GOT3 (cell line): ENCODE measurements around the gene SLC19A1.
"Not testable (repeated sequence)": the region's sequence is repeated elsewhere in the genome, so short reads cannot be mapped to it uniquely, and the experiment has no call there.

Experiments used
- DNase-seq: peaks from one replicate; lab custom pipeline; 2025; ENCODE audit warnings: mixed read lengths; lab: John Stamatoyannopoulos, UW

The SLC19A1 gene

DNA sequence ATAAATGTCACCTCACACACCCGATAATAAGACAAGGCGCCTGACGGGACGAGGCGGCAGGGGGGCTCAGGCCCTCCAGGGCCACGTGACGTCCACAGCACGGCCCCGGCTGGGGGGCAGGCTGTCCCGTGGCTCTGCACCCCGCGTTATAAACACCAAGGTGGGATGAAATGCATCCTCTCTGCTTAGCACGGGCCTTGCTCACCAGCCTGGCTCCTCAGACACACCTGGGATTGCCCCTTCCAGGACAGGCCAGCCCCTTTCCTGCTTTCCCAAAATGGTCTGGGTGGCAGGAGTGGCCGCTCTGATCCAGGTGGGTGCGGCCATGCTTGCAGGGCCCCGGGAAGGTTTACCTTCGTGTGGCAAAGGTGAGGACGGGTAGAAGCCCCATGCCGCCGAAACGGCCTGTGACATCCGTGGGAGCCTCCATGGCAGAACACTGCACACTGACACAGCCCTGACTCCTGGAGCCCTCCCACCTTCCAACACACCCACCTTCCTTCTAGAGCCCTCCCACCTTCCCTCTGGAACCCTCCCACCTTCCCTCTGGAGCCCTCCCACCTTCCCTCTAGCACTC lies 35.9 kb downstream of the SLC19A1 start:
- no peak for DNase-seq

DNA sequence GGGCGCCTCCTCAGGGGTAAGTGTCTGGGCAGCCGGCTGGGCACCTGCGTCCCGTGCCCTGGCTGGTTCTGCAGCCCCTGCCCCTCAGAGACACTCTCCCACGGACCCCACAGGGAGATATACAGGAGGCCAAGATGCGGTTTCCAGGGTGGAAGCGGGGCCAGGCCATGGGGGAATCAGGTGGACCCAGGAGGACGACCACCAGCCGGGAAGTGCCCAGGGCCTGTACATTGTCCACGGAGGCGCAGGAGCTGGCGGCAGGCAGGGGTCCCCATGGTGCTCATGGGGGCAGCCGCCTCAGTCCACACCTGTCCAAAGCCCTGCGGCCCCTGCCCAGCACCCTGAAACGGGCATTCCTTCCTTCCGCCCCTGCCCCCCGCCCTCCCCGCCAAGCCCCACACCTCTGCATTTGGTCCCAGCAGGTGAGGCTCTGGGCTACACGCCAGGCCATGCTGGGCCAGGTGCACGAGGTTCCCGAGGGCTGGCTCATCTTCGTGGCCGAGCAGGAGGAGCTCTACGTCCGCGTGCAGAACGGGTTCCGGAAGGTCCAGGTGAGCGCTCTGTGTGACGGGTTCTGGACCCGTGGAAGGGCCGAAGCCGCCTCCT lies 36.7 kb downstream of the SLC19A1 start:
- no peak for DNase-seq

DNA sequence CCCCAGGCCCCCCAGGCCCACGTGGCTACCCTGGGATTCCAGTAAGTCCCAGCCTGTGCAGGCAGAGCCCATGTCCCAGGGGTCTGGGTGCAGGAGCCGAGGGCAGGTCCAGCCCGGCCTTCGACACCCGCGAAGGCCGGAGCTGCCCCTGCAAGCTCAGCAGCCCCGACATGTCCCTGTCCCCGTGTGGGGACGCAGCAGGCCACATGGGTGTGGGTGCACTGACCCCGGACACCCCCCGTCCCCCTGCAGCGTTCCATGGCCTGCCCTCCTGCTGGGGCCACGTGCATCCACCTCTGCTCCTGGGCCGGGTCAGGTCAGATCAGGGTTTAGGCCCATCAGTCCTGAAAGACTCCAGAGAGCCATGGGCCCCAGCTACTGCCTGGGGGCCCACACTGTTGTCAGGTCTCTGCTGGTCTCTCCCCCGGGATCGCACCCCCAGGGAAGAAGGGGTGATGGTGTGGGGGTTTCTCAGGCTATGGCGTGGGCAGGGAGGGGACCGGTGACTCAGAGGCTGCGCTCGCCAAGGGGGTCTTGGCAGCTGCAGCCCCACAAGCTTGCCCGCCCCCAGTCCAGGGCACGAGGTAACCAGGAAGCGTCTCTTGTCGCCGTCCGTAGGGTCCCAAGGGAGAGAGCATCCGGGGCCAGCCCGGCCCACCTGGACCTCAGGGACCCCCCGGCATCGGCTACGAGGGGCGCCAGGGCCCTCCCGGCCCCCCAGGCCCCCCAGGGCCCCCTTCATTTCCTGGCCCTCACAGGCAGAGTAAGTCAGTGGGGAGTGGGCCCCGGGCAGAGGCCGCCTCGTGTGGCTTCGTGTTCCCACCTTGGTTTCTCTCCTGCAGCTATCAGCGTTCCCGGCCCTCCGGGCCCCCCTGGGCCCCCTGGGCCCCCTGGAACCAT lies 37.5 kb downstream of the SLC19A1 start:
- no peak for DNase-seq

DNA sequence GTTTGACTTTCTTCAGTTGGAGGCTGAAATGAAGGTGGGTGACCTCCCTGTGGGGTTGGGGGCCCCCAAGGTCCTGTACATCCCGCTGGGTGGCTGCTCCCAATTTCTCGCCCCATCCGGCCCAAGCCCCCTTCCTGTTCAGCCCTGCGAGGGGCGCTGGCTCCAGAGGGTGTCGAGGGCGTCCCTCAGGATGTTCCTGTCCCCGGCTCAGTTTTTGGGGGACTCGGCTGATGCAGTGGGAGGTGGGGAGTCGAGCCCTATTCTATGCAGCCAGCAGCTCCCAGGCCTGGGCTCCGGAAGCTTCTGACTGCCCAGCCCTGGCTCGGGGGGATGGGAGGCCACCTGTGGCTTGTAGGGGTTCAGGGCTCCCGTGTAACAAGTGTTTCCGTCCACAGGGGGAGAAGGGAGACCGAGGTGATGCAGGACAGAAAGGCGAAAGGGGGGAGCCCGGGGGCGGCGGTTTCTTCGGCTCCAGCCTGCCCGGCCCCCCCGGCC lies 38.2 kb downstream of the SLC19A1 start:
- DNase-seq: no peak

DNA sequence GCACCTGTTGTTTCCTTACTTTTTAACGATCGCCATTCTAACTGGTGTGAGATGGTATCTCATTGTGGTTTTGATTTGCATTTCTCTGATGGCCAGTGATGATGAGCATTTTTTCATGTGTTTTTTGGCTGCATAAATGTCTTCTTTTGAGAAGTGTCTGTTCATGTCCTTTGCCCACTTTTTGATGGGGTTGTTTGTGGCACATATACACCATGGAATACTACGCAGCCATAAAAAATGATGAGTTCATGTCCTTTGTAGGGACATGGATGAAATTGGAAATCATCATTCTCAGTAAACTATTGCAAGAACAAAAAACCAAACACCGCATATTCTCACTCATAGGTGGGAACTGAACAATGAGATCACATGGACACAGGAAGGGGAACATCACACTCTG lies 39.0 kb downstream of the SLC19A1 start:
- DNase-seq: not testable (repeated sequence)

DNA sequence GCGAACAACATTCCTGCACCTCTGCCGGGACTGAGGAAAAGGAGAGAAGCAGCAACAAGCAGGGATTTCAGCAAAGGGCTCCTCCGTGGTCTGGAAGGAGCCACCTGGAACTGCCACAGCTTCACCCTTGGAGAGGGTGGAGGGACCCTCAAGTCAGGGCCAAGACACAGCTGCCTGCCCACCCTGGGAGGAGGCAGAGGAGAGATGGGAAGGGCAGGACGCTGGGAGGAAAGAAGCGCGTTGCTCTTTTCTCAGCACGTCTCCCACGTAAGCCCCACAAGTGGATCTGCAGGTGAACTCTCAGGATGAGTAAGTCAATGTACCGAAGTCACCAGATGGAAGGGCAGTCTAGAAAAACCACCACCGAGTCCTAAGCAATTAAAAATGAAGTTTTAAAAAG lies 39.6 kb downstream of the SLC19A1 start:
- no peak for DNase-seq

DNA sequence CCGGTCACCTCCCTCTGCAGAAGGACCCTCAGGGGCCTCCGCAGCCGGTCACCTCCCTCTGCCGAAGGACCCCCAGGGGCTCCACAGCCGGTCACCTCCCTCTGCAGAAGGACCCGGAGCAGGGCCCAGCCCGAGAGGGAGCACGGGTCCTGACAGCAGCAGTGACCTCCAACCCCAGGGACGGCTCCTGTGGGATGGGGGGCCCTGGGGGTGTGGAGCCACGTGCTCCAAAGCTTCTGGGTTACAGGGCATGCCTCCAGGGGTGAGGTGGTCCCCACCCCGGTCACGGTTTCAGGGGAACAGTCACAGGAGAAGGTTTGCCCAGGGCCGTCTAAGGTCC lies 40.3 kb downstream of the SLC19A1 start:
- DNase-seq: no peak

DNA sequence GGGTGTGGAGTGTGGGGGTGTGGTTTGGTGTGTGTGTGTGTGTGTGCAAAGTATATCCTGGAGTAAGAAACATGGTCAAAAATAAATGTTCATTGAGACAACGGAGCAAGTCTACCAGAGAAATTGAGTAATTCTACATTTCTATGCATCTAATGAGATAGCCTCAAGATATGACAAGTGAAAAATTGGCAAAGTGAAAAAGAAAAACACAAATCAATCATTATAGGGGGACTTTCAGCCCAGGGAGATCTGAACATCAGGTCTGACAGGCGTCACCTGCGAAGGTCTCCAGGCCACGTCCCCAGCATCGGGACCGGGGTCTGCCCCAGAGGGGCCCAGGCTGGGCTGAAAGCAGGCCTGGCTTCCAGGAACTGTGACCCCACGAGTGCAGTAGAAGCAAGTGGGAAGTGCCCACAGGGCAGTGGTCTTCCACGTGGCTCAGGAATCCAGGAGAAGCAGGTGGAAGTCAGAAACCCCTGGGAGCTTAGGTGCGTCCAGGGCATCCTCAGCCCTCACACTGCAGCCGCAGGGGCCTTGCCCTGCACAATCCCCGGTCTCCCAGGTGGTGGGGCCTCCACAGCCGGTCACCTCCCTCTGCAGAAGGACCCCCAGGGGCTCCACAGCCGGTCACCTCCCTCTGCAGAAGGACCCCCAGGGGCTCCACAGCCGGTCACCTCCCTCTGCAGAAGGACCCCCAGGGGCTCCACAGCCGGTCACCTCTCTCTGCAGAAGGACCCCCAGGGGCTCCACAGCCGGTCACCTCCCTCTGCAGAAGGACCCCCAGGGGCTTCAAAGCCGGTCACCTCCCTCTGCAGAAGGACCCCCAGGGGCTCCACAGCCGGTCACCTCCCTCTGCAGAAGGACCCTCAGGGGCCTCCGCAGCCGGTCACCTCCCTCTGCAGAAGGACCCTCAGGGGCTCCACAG lies 40.9 kb downstream of the SLC19A1 start:
- DNase-seq: not testable (repeated sequence)

DNA sequence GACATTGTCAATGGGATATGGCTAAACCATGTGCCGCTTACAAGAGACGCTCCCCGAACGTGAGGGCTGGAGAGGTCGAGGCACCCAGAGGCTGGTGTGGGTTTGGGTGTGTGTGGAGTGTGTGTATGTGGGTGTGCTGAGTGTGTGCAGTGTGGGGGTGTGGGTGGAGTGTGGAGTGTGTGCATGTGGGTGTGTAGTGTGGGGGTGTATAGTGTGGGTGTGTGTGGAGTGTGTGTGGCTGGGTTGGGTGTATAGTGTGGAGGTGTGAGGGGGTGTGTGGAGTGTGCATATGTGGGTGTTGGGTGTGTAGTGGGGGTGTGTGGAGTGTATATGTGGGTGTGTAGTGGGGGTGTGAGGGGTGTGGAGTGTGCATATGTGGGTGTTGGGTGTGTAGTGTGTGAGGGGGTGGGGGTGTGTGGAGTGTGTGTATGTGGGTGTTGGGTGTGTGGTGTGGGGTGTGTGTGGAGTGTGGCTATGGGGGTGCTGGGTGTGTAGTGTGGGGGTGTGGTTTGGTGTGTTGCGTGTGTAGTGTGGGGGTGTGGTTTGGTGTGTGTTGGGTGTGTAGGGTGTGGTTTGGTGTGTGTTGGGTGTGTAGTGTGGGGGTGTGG lies 42.2 kb downstream of the SLC19A1 start:
- no peak for DNase-seq

DNA sequence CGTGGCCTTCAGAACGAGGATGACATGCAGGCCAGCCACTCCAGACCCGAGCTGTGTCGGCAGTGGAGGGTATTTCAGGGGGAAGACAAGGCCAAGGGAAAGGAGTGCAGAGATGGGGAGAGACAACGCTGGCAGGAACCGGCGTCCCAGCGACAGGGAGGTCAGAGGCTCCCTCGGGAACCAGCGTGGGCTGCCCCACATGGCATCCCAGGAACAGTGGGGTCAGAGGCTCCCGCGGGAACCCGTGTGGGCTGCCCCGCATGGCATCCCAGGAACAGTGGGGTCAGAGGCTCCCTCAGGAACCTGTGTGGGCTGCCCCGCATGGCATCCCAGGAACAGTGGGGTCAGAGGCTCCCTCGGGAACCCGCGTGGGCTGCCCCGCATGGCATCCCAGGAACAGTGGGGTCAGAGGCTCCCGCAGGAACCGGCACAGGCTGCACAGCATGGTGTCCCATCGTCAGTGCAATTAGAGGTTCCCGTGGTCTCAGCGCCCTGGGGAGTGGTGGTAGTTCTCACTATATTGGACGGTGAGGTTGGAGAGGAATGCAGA lies 43.0 kb downstream of the SLC19A1 start:
- DNase-seq: no peak

DNA sequence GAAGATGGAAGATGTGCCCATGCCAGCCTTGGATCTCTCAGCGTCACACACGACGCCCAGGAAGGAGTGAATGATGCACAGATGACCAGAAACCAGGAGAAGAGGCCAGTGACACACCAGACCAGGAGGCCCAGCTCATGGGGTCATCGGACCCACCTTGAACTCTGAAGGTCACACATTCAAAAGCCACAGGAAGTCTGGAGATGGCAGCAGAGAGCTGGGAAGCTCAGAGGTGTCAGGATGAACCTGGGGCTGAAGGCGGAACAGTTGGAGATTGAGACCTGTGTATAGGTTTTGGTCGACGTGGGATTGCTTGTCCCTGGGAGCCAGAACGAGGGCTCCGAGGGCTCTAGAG lies 43.6 kb downstream of the SLC19A1 start:
- no peak for DNase-seq

DNA sequence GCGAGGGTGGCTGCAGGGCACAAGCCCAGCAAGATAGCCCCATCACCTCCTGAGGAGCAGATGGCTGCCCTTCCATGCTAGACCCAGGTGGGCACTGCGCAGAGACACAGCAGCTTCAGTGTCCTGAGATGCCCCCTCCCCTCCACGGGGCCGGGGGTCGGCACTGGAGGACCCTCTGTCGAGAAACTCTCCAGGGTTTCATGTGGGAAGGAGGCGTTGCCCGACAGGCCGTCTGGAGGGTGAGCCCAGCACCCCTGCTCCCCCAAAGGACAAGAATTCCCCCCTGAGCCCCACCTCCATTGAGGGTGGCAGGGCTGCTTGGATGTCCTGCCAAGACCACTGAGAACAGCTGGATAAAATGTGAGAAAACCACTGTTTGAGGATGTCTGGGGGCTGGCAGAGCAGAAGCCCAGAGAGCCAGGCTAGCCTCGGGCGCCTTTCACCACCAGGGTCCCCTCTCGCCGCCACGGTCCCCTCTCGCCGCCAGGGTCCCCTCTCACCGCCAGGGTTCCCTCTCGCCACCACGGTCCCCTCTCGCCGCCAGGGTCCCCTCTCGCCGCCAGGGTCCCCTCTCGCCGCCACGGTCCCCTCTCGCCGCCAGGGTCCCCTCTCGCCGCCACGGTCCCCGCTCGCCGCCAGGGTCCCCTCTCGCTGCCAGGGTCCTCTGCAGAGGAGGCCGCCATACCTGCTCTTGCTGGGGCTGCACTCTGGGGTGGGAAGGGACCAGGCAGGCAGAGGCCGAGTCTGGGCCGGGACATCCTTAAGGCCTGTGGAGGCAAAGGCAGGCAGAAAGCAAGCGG lies 44.2 kb downstream of the SLC19A1 start:
- no peak for DNase-seq

DNA sequence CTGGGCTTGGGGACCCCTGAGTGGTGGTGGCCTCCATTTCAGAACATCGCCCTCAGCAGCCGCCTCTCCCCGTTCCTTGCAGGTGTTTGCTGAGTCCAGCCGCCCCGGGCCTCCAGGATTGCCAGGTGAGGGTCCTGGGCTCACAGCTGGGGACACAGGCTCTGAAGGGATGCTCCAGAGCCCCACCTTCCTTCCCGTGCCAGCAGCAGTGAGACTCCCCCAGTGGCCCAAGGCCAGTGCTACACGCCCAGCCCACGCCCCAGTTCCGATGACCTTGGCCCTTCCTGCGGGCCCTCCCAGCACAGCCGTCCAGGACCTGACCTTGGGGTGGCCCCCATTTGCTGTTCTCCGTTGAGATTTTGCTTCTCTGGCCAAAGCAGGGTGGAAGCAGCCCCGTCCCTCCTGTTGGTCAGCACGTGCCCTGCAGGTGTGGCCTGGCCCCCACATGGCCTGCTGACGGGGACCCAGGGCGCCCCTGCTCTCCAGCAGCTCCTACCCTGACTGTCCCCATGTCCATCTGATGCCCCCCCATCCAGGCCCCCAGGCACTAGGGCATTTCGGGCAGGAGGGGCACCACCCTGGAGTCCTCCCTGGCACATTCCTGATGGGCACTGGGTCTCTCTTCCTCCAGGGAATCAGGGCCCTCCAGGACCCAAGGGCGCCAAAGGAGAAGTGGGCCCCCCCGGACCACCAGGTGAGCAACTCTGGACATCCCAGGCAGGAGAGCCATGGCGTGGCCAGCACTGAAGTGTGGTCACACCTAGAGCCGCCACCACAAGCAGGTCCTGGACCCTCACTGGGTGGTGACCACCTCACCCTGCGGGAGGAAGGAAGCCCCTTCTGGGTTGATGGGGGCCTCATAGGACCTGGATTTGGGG lies 45.0 kb downstream of the SLC19A1 start:
- no peak for DNase-seq

DNA sequence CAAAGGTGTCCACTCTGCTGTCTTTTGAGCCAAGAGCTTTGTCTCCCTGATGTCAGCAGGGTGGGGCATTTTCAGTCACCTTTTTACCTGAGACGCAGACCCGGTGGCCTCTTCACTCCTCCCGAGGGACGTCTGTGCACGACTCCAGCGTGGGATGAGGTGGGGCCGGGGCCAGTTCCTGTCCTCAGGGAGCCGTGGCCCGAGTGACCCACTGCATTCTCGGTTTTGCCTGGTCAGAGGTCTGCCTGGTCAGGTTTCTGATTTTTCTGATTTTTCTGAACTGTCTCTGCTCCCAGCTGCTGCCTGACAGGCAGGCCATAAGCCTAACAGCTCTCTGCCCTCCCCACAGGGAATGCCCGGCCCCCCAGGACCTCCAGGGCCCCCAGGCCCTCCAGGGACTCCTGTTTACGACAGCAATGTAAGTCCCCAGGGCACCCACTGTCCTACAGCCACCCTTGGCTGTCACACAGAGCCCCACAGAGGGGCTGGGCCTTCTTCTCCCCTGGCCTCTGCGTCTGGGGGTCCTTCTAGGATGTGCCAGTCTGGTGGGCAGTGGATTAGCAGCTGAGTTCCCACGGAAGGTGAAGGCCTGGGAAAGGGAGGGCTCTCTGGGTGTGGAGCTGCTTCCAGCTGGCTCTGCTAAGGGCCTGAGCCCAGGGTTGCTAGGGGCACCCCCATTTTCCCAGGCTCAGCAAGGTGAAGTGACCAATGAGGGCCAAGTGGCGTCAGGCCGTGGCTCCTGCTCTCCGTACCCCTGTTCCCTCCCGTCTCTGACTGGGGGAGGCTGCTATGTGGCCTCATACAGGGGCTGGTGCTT lies 45.9 kb downstream of the SLC19A1 start:
- no peak for DNase-seq

DNA sequence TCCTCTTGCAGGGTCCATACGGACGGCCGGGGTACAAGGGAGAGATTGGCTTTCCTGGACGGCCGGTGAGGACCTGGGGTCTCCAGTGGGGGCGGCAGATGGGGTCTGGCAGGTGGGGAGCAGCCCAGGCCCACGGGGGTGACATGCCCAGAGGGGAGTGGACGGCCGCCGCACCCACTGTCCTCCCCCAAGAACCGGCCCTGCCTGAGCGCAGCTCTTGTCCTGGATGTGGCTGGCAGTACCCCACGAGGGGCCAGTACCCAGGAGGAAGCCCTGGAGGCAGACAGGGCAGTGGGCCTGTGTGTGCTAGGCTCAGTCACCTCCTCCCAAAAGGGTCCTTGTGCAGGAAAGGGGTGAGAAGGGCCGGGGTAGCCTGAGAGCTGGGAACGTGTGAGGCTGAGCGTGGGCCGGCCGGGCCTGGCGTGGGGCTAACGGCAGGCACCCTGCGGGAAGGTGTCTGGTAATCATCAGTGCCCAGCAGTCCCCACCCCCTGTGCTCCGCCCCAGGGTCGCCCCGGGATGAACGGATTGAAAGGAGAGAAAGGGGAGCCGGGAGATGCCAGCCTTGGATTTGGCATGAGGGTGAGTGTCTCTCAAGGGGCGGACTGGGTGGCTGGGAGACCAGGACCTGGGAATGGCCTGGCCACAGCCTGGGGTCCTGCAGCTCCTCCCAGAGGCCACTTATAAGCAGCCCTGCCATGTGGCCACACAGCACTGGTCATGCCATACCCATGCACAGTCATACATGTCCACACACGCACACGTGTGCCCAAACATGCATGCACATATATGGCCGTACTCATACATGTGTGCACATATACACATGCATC lies 47.2 kb downstream of the SLC19A1 start:
- DNase-seq: no peak

DNA sequence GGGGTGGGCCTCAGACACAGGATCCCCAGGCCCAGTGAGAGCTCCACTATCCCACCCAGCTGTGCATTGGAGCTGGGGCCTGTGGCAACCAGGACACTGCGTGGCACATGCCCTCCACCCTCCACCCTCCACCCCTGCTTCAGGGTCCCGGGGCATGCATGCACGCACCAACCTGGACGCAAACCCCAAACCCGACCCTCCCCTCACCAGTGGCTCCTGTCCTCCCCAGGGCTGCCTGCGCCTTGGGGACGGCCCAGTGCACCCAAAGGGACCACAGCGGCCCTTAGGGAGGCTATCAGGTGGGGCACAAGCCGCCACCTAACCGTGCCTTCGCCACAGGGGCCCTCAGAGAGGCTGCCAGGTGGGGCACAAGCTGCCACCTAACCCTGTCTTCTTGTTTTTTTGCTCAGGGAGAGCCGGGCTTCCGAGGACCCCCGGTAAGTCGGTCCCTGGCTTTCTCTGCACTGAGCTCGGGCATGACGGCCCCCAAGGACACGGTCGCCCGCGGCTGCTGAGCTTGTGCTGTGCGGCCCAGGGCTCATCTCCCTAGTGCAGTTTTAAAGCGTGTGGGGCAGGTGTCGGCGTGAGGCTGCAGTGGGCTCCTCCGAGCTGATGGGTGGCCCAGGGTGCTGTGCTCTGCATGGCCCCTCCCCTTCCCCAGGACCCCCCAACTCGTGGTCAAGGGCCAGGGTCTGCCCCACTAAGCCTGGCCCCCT lies 47.9 kb downstream of the SLC19A1 start:
- DNase-seq: no peak

DNA sequence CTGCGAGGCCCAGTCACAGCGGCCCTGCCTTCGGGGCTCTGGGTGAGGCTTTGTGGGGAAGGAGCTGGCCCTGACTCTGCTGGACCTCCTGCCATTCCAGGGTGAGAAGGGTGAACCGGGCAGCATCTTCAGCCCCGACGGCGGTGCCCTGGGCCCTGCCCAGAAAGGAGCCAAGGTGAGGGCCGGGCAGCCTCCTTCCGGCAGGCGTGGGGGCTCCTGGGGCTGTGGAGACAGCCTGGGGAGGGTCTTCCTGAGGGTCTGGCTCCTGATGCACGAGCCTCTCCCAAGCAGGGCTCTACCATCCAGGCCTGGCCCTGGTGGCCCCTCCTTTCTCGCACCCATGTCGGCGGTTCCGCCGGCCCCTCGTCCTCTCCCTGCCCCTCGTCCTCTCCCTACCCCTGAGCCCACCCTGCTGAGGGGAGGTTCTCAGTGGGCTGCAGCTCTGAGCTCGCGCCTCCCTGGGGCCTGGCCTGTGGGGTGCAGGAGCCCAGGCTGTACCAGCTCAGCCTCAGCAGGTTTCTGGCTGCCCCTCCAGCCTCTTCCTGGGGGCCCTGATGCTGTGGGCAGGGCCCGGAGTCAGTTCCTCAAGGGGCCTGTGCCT lies 48.7 kb downstream of the SLC19A1 start:
- no peak for DNase-seq
